Body of pancreas (tissue), 4 donors: Measurements from ENCODE around the gene EDARADD. TPM values are rescaled to one million over a fixed set of nuclear protein-coding genes. Genes with fewer than 3 reads are reported as not detected.

Experiments
- ATAC-seq: fragments of 150-250 bp; one replicate; pipeline ENCODE4 v1.9.1; 2016
- DNase-seq, 4 donors: peaks; one replicate each; pipeline ENCODE4 v3.0.0-alpha.2; 2019
- H3K27ac ChIP-seq, 4 donors: fragments of 200-600 bp; sonication (generic); 1 replicate in 3 of 4; 2 replicates in 1 of 4; pipeline versions ENCODE4 v1.5.1 to v1.6.1; 2016 to 2019; ENCODE audit warnings: mild to moderate bottlenecking in 1 of 4, mixed read lengths in 1 of 4, moderate library complexity in 1 of 4
- H3K27me3 ChIP-seq, 2 donors: fragments of 200-600 bp; sonication (generic); one replicate each; pipeline ENCODE4 v1.6.0; 2016; ENCODE audit warnings: mild to moderate bottlenecking in 1 of 2
- H3K36me3 ChIP-seq, 2 donors: fragments of 200-600 bp; sonication (generic); replicated peaks in 1 of 2; 2 replicates each; pipeline ENCODE4 v1.5.1; 2016; ENCODE audit warnings: low read depth in 2 of 2; ENCODE audit not compliant: insufficient read depth in 1 of 2
- H3K4me1 ChIP-seq: fragments of 200-600 bp; sonication (generic); one replicate; pipeline ENCODE4 v1.6.0; 2016
- H3K4me3 ChIP-seq, 2 donors: fragments of 200-600 bp; sonication (generic); 1 replicate in 1 of 2; 2 replicates in 1 of 2; pipeline ENCODE4 v1.5.1; 2016 to 2019
- H3K9me3 ChIP-seq, 3 donors: fragments of 200-600 bp; sonication (generic); 1 replicate in 2 of 3; 2 replicates in 1 of 3; pipeline ENCODE4 v1.5.1; 2016
- POLR2A ChIP-seq, 3 donors: fragments of 450-650 bp; IDR thresholded peaks; one replicate each; pipeline ENCODE4 v1.6.1; 2016; ENCODE audit warnings: antibody characterized with exemption in 3 of 3, mild to moderate bottlenecking in 2 of 3
- WGBS, 2 donors: methylation state at CpG; one replicate each; pipeline ENCODE4 v1.1.5; 2017; 5-methylcytosine and 5-hydroxymethylcytosine counted together
- intact Hi-C: fragments of 100-400 bp; cut with DNase I; formaldehyde crosslinking; loops from one replicate; pipeline ENCODE4 v1.15.1; 2023
- total RNA-seq, 2 donors: library from RNA; depleted of rRNA; stranded (reverse); fragments of >200 nt; gene quantifications; one replicate each; pipeline ENCODE4 v1.1.0, GENCODE V29; 2016
- TF ChIP-seq, protein P1 (sequence below), 7 experiments: fragments of 450-650 bp in 4 of 7; fragments of 200-600 bp in 3 of 7; sonication (generic) in 3 of 7; IDR thresholded peaks; one replicate each; pipeline ENCODE4 v1.5.1; 2016 to 2019; ENCODE audit warnings: antibody characterized with exemption in 7 of 7

EDARADD gene
- total RNA-seq, 2 donors from 2014 or later = 2.9 to 8.9 TPM

DNA sequence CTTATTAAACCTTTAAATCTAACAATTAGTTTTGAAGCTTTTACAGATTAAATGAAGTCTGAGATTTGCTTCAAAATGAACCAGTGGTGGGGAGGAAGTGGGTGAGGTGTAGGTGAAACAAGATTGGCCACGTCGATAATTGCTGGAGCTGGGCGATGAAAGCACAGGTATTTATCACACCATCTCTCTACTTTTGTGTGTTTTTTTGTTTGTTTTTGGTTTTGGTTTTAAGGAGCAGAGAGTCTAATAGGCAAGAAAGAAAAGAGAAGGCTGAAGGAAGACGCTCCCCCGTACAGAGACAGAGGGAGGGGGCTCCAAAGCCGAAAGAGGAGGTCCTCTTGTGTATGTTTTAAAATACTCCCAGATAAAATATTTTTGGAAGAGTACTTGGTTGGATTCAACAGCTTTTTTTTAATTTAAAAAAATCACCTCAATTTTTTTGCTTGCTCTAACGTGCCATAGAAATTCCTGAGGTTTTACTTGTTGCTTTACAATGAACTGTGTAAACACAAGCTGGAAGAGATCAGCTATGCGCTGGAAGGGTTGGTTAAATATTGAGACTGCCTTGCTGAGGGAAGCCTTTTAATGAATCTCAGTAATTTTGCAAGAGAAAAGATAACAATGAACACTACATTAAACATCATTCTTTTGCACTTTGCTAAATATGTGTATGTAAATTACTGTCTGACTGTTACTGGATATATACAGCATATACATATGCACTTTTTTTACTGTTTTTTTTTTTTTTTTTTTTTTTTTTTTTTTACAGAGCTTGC is 123.0 kb downstream of the EDARADD start:
- intact Hi-C loops = no loop called here
- DNase-seq (no peak), ATAC-seq (no peak)
- H3K4me3 ChIP-seq = no peak overlapping the region
- H3K27me3 ChIP-seq = no peaks in the 10 kb centered on the region
- peak overlapping the region in 3 of 4 donors; percentile 70 to 79 (median 75) for H3K27ac ChIP-seq
- no peaks in the 10 kb centered on the region for H3K9me3 ChIP-seq
- no peaks in the 10 kb centered on the region for H3K36me3 ChIP-seq
- TF ChIP-seq, protein P1, sequence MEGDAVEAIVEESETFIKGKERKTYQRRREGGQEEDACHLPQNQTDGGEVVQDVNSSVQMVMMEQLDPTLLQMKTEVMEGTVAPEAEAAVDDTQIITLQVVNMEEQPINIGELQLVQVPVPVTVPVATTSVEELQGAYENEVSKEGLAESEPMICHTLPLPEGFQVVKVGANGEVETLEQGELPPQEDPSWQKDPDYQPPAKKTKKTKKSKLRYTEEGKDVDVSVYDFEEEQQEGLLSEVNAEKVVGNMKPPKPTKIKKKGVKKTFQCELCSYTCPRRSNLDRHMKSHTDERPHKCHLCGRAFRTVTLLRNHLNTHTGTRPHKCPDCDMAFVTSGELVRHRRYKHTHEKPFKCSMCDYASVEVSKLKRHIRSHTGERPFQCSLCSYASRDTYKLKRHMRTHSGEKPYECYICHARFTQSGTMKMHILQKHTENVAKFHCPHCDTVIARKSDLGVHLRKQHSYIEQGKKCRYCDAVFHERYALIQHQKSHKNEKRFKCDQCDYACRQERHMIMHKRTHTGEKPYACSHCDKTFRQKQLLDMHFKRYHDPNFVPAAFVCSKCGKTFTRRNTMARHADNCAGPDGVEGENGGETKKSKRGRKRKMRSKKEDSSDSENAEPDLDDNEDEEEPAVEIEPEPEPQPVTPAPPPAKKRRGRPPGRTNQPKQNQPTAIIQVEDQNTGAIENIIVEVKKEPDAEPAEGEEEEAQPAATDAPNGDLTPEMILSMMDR (IDR thresholded peaks at IDR 0.05) = no peak
- no peak for TF ChIP-seq POLR2A (IDR thresholded peaks at IDR 0.05)
- WGBS, 2 donors = 32 to 48% methylated on average over 8 of the region's 8 CpGs
- H3K4me1 ChIP-seq = peaks cover 46% of the 10 kb centered on the region

DNA sequence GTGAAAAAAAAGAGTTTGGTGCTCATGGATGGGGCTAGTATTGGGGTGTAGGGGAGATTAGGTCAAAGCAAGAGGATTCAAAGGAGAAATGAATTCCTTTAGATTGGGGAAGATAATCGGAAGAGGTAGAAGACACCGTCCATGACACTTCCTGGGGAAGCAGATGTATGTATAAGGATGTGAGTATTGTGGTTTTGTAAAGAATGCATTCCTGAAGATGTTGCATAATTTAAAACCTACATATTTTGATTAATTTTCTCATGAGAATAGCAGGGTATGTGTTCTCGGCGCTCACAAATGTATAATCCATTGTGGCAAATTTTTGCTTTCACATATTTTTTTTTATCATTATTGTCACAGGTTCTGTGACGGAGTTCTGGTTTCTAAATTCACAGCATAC is 124.2 kb downstream of the EDARADD start:
- ATAC-seq = no peak
- Histone ChIP-seq H3K27ac (no peak overlapping the region), H3K4me1 (peaks cover 43% of the 10 kb centered on the region), H3K27me3 (no peaks in the 10 kb centered on the region), H3K4me3 (no peak overlapping the region), H3K9me3 (no peaks in the 10 kb centered on the region), H3K36me3 (no peaks in the 10 kb centered on the region)
- TF ChIP-seq POLR2A (IDR thresholded peaks at IDR 0.05) = no peak
- TF ChIP-seq, protein P1 (IDR thresholded peaks at IDR 0.05) = no peak
- 74 to 85% methylated on average over 5 of the region's 5 CpGs for WGBS, 2 donors
- no peak for DNase-seq
- intact Hi-C loops = no loop called here

- Histone ChIP-seq H3K27ac (no peak overlapping the region), H3K36me3 (no peaks in the 10 kb centered on the region), H3K4me3 (no peak overlapping the region), H3K4me1 (peaks cover 39% of the 10 kb centered on the region), H3K9me3 (no peaks in the 10 kb centered on the region), H3K27me3 (no peaks in the 10 kb centered on the region)
- ATAC-seq = no peak
- intact Hi-C loops = no loop called here
- WGBS, 2 donors = 60 to 69% methylated on average over 4 of the region's 4 CpGs
- no peak for TF ChIP-seq POLR2A (IDR thresholded peaks at IDR 0.05)
- TF ChIP-seq, protein P1 (IDR thresholded peaks at IDR 0.05) = no peak
- no peak for DNase-seq
These were observed 126.4 kb downstream of the EDARADD start for GRCh38 chr1:236520445-236521005.

GRCh38 chr1:236522937-236523703 is 129.0 kb downstream of the EDARADD start:
- Histone ChIP-seq H3K4me3 (peak overlapping the region; percentile 31 to 71), H3K27ac (peak overlapping the region; percentile 82 to 94 (median 86)), H3K36me3 (peaks cover 0 to 4% of the 10 kb centered on the region in 2 donors), H3K4me1 (peaks cover 15% of the 10 kb centered on the region), H3K27me3 (no peaks in the 10 kb centered on the region), H3K9me3 (no peaks in the 10 kb centered on the region)
- TF ChIP-seq POLR2A (IDR thresholded peaks at IDR 0.05) = no peak
- TF ChIP-seq, protein P1 (IDR thresholded peaks at IDR 0.05) = peak in 1 of 7 experiments; percentile 3
- intact Hi-C loops = no loop called here
- 4 to 11% methylated on average over 21 to 23 of the region's 26 CpGs for WGBS, 2 donors
- DNase-seq = peak; percentile 52 to 75 (median 62)
- peak; percentile 59 for ATAC-seq
